ELF-1 (cell line): ENCODE results near the gene OGFOD1.

Experiments used
- DNase-seq: peaks from one replicate; pipeline ENCODE4 v3.0.0-alpha.2; 2016; ENCODE audit warnings: low read depth, low spot score

OGFOD1 gene

GRCh38 chr16:56450986-56451752, at the start of gene OGFOD1, which contains the start of gene NUDT21:
OGFOD1 (plus strand) TSS chr16:56451554; CDS start chr16:56451613, 59 bp downstream.
NUDT21 (minus strand) TSS chr16:56451332; CDS start chr16:56451202, 130 bp downstream.
- DNase-seq: peak; percentile 98

GRCh38 chr16:56405977-56406672, 45.2 kb upstream of the OGFOD1 start:
- no peak for DNase-seq

GRCh38 chr16:56408379-56409098, 42.8 kb upstream of the OGFOD1 start:
- DNase-seq: no peak

GRCh38 chr16:56409195-56409594, 42.2 kb upstream of the OGFOD1 start:
- no peak for DNase-seq

GRCh38 chr16:56411123-56411522, 40.2 kb upstream of the OGFOD1 start:
- no peak for DNase-seq

GRCh38 chr16:56411624-56412023, 39.7 kb upstream of the OGFOD1 start:
- DNase-seq: no peak

GRCh38 chr16:56413381-56413780, 38.0 kb upstream of the OGFOD1 start:
- DNase-seq: no peak

GRCh38 chr16:56414366-56414765, 37.0 kb upstream of the OGFOD1 start:
- DNase-seq: no peak

- no peak for DNase-seq
Observed at GRCh38 chr16:56415875-56416274, 35.5 kb upstream of the OGFOD1 start.

GRCh38 chr16:56417138-56417537, 34.2 kb upstream of the OGFOD1 start:
- DNase-seq: no peak

GRCh38 chr16:56419740-56420548, 31.4 kb upstream of the OGFOD1 start:
- DNase-seq: no peak

GRCh38 chr16:56420613-56421012, 30.7 kb upstream of the OGFOD1 start:
- no peak for DNase-seq

- no peak for DNase-seq
Observed at GRCh38 chr16:56421313-56421712, 30.0 kb upstream of the OGFOD1 start.

- no peak for DNase-seq
Observed at GRCh38 chr16:56421976-56422669, 29.2 kb upstream of the OGFOD1 start.

GRCh38 chr16:56422896-56423441, 28.4 kb upstream of the OGFOD1 start:
- no peak for DNase-seq

GRCh38 chr16:56423584-56424403, 27.6 kb upstream of the OGFOD1 start:
- no peak for DNase-seq

- DNase-seq: peak; percentile 26
Observed at GRCh38 chr16:56424404-56424764, 27.0 kb upstream of the OGFOD1 start.

- peak; percentile 38 for DNase-seq
Observed at GRCh38 chr16:56424791-56425438, 26.4 kb upstream of the OGFOD1 start.

GRCh38 chr16:56425439-56425832, 25.9 kb upstream of the OGFOD1 start, which contains the start of gene AMFR:
AMFR (minus strand) TSS chr16:56425545; CDS start chr16:56425327, 218 bp downstream.
- DNase-seq: peak; percentile 60
